ENCODE data around the gene FDXACB1.

FDXACB1 gene, protein sequence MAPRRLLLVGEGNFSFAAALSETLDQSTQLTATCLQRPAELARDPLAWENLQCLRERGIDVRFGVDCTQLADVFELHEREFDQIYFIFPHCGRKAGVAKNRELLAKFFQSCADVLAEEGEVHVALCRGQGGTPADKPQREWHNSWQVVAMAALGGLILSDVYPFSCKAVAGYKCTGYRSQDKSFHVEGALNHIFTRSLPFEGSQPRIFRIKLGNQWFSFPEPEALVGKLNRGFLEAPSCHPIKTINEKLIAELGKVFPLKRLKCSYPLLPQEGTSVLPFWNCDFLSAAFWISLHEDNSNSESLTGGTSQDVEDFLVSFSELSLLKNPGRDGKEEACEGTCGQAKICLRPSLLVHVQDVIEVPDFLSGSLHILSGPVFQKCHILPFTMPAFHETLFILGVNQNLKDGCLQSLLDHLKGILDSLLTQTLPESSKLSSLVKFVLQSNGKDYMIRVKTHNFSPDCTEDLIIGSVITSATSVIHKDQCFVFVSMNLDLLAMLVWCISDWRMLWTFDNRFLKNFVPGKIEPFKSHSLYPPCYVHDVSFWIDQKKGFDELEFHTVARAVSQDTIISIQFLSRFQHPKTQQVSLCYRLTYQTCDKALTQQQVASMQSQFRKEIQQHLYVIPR

GRCh38 chr11:111878849-111879636 lies at the start of gene FDXACB1, which contains the start of gene CFAP68:
FDXACB1 (minus strand) TSS chr11:111879165; CDS start chr11:111879132, 33 bp downstream.
CFAP68 (plus strand) TSS chr11:111879541; CDS start chr11:111879561, 20 bp downstream.
- H3K4me3 ChIP-seq (ENCODE audit: low read length): peak within 1 kb of the TSS; percentile 99
- H3K4me1 ChIP-seq (ENCODE audit: control insufficient read depth, low read depth, low read length): peaks cover 5% of the 10 kb centered on the region
- no peaks in the 10 kb centered on the region for H3K36me3 ChIP-seq (ENCODE audit: control insufficient read depth, low read depth, low read length)
- peak within 1 kb of the TSS; percentile 97 for H3K27ac ChIP-seq (ENCODE audit: low read length)
- H3K9ac ChIP-seq (ENCODE audit: low read length): peak within 1 kb of the TSS; percentile 84
- no peaks in the 10 kb centered on the region for H3K27me3 ChIP-seq (ENCODE audit: control insufficient read depth, insufficient read depth, low read length)
- no peaks in the 10 kb centered on the region for H3K9me3 ChIP-seq (ENCODE audit: control insufficient read depth, low read depth, low read length)

GRCh38 chr11:111926505-111927391 lies 47.8 kb upstream of the FDXACB1 start:
- peak overlapping the region; percentile 51 for H3K27ac ChIP-seq (ENCODE audit: low read length)
- H3K9ac ChIP-seq (ENCODE audit: low read length): peak overlapping the region; percentile 70
- peak overlapping the region; percentile 67 for H3K4me3 ChIP-seq (ENCODE audit: low read length)
- H3K27me3 ChIP-seq (ENCODE audit: control insufficient read depth, insufficient read depth, low read length): no peaks in the 10 kb centered on the region
- H3K36me3 ChIP-seq (ENCODE audit: control insufficient read depth, low read depth, low read length): no peaks in the 10 kb centered on the region
- no peaks in the 10 kb centered on the region for H3K9me3 ChIP-seq (ENCODE audit: control insufficient read depth, low read depth, low read length)
- H3K4me1 ChIP-seq (ENCODE audit: control insufficient read depth, low read depth, low read length): peaks cover 7% of the 10 kb centered on the region

GRCh38 chr11:111925953-111926352 lies 47.0 kb upstream of the FDXACB1 start:
- Histone ChIP-seq H3K36me3 (ENCODE audit: control insufficient read depth, low read depth, low read length) (no peaks in the 10 kb centered on the region), H3K4me1 (ENCODE audit: control insufficient read depth, low read depth, low read length) (peaks cover 7% of the 10 kb centered on the region), H3K4me3 (ENCODE audit: low read length) (peak overlapping the region; percentile 67), H3K27ac (ENCODE audit: low read length) (no peak overlapping the region), H3K9ac (ENCODE audit: low read length) (peak overlapping the region; percentile 70), H3K9me3 (ENCODE audit: control insufficient read depth, low read depth, low read length) (no peaks in the 10 kb centered on the region), H3K27me3 (ENCODE audit: control insufficient read depth, insufficient read depth, low read length) (no peaks in the 10 kb centered on the region)

- H3K4me1 ChIP-seq (ENCODE audit: control insufficient read depth, low read depth, low read length): peaks cover 7% of the 10 kb centered on the region
- H3K27me3 ChIP-seq (ENCODE audit: control insufficient read depth, insufficient read depth, low read length): no peaks in the 10 kb centered on the region
- H3K9ac ChIP-seq (ENCODE audit: low read length): no peak overlapping the region
- no peak overlapping the region for H3K27ac ChIP-seq (ENCODE audit: low read length)
- no peaks in the 10 kb centered on the region for H3K9me3 ChIP-seq (ENCODE audit: control insufficient read depth, low read depth, low read length)
- H3K36me3 ChIP-seq (ENCODE audit: control insufficient read depth, low read depth, low read length): no peaks in the 10 kb centered on the region
- H3K4me3 ChIP-seq (ENCODE audit: low read length): no peak overlapping the region
Measured at GRCh38 chr11:111923951-111924350, 45.0 kb upstream of the FDXACB1 start.

DNA sequence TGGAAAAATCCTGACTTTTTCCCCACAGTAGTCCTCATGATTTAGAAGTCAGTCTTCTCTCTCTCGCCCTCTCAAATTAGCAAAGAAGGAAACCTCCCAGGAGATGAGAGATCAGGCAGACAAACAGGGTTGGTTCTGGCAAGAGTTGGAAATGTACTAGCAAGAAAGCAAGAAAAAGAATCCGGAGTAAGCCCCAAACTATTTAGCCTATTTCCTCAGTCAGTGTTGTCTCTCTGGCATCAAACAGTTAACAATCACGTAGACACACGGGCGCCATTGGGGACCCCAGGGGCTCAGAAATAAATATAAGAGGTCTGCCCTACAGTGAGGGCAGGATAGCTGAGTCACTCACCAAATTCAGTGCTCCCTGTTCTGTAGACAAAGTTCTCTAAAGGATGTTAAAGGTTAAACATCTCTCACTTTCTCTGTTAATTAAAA lies 44.4 kb upstream of the FDXACB1 start:
- peaks cover 12% of the 10 kb centered on the region for H3K4me1 ChIP-seq (ENCODE audit: control insufficient read depth, low read depth, low read length)
- H3K9me3 ChIP-seq (ENCODE audit: control insufficient read depth, low read depth, low read length): no peaks in the 10 kb centered on the region
- no peaks in the 10 kb centered on the region for H3K27me3 ChIP-seq (ENCODE audit: control insufficient read depth, insufficient read depth, low read length)
- H3K36me3 ChIP-seq (ENCODE audit: control insufficient read depth, low read depth, low read length): no peaks in the 10 kb centered on the region
- no peak overlapping the region for H3K9ac ChIP-seq (ENCODE audit: low read length)
- no peak overlapping the region for H3K27ac ChIP-seq (ENCODE audit: low read length)
- H3K4me3 ChIP-seq (ENCODE audit: low read length): no peak overlapping the region

DNA sequence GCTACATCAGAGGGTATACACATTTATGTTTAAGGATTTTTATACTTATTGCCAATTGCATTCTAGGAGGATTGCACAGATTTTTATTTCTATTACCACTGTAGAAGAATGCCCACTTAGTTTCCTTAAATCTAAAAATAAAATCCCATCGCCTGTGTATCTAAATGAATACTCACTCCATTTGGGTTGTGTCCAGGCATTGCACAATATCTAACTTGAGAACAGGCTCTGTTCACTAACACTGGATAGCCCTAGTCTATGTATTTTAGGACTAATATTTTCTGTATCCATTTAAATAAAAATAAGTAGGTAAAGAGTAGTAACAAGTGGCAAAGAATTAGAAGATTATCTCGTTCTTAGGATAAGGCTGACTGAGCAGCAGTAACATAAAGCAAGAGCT lies 43.8 kb upstream of the FDXACB1 start:
- Histone ChIP-seq H3K9me3 (ENCODE audit: control insufficient read depth, low read depth, low read length) (no peaks in the 10 kb centered on the region), H3K9ac (ENCODE audit: low read length) (no peak overlapping the region), H3K27me3 (ENCODE audit: control insufficient read depth, insufficient read depth, low read length) (no peaks in the 10 kb centered on the region), H3K27ac (ENCODE audit: low read length) (no peak overlapping the region), H3K4me1 (ENCODE audit: control insufficient read depth, low read depth, low read length) (peaks cover 18% of the 10 kb centered on the region), H3K36me3 (ENCODE audit: control insufficient read depth, low read depth, low read length) (no peaks in the 10 kb centered on the region), H3K4me3 (ENCODE audit: low read length) (no peak overlapping the region)

- H3K36me3 ChIP-seq (ENCODE audit: control insufficient read depth, low read depth, low read length): no peaks in the 10 kb centered on the region
- no peaks in the 10 kb centered on the region for H3K27me3 ChIP-seq (ENCODE audit: control insufficient read depth, insufficient read depth, low read length)
- peaks cover 18% of the 10 kb centered on the region for H3K4me1 ChIP-seq (ENCODE audit: control insufficient read depth, low read depth, low read length)
- H3K27ac ChIP-seq (ENCODE audit: low read length): no peak overlapping the region
- H3K9ac ChIP-seq (ENCODE audit: low read length): no peak overlapping the region
- no peaks in the 10 kb centered on the region for H3K9me3 ChIP-seq (ENCODE audit: control insufficient read depth, low read depth, low read length)
- H3K4me3 ChIP-seq (ENCODE audit: low read length): no peak overlapping the region
Measured at GRCh38 chr11:111921541-111922230, 42.7 kb upstream of the FDXACB1 start.

GRCh38 chr11:111920908-111921307 lies 41.9 kb upstream of the FDXACB1 start:
- no peak overlapping the region for H3K27ac ChIP-seq (ENCODE audit: low read length)
- no peak overlapping the region for H3K9ac ChIP-seq (ENCODE audit: low read length)
- no peaks in the 10 kb centered on the region for H3K36me3 ChIP-seq (ENCODE audit: control insufficient read depth, low read depth, low read length)
- no peaks in the 10 kb centered on the region for H3K27me3 ChIP-seq (ENCODE audit: control insufficient read depth, insufficient read depth, low read length)
- H3K4me3 ChIP-seq (ENCODE audit: low read length): no peak overlapping the region
- H3K4me1 ChIP-seq (ENCODE audit: control insufficient read depth, low read depth, low read length): peaks cover 10% of the 10 kb centered on the region
- no peaks in the 10 kb centered on the region for H3K9me3 ChIP-seq (ENCODE audit: control insufficient read depth, low read depth, low read length)

- no peak within 1 kb of the TSS for H3K9ac ChIP-seq (ENCODE audit: low read length)
- peaks cover 10% of the 10 kb centered on the region for H3K4me1 ChIP-seq (ENCODE audit: control insufficient read depth, low read depth, low read length)
- no peaks in the 10 kb centered on the region for H3K27me3 ChIP-seq (ENCODE audit: control insufficient read depth, insufficient read depth, low read length)
- no peak within 1 kb of the TSS for H3K27ac ChIP-seq (ENCODE audit: low read length)
- H3K9me3 ChIP-seq (ENCODE audit: control insufficient read depth, low read depth, low read length): no peaks in the 10 kb centered on the region
- peak within 1 kb of the TSS; percentile 16 for H3K4me3 ChIP-seq (ENCODE audit: low read length)
- H3K36me3 ChIP-seq (ENCODE audit: control insufficient read depth, low read depth, low read length): no peaks in the 10 kb centered on the region
Measured at GRCh38 chr11:111918390-111919256, 39.7 kb upstream of the FDXACB1 start, which contains the start of gene C11orf52. C11orf52 (plus strand) TSS chr11:111918913; CDS start chr11:111918973, 60 bp downstream.

- Histone ChIP-seq H3K27me3 (ENCODE audit: control insufficient read depth, insufficient read depth, low read length) (no peaks in the 10 kb centered on the region), H3K4me3 (ENCODE audit: low read length) (no peak overlapping the region), H3K36me3 (ENCODE audit: control insufficient read depth, low read depth, low read length) (no peaks in the 10 kb centered on the region), H3K27ac (ENCODE audit: low read length) (no peak overlapping the region), H3K4me1 (ENCODE audit: control insufficient read depth, low read depth, low read length) (peaks cover 10% of the 10 kb centered on the region), H3K9me3 (ENCODE audit: control insufficient read depth, low read depth, low read length) (no peaks in the 10 kb centered on the region), H3K9ac (ENCODE audit: low read length) (no peak overlapping the region)
Measured at GRCh38 chr11:111917788-111918187, 38.8 kb upstream of the FDXACB1 start.
